Sigmoid colon (tissue), 7 donors: ENCODE data around the gene DGLUCY. TPM values are rescaled to one million over a fixed set of nuclear protein-coding genes. Genes with fewer than 3 reads are reported as not detected.

Experiments used
- DNase-seq: peaks from one replicate; pipeline ENCODE4 v3.0.0-alpha.2; 2019
- H3K27ac ChIP-seq, 4 donors: fragments of 200-600 bp; sonication (generic); one replicate each; pipeline ENCODE4 v1.5.1; 2016 to 2019; ENCODE audit warnings: mild to moderate bottlenecking in 1 of 4
- H3K27me3 ChIP-seq, 3 donors: fragments of 200-600 bp; sonication (generic); one replicate each; pipeline ENCODE4 v1.5.1; 2019; ENCODE audit warnings: mild to moderate bottlenecking in 1 of 3
- H3K36me3 ChIP-seq, 4 donors: fragments of 200-600 bp; sonication (generic); one replicate each; pipeline ENCODE4 v1.5.1; 2016 to 2019
- H3K4me1 ChIP-seq, 4 donors: fragments of 200-600 bp; sonication (generic); one replicate each; pipeline ENCODE4 v1.5.1; 2017 to 2019
- H3K4me3 ChIP-seq, 4 donors: fragments of 200-600 bp; sonication (generic); one replicate each; pipeline ENCODE4 v1.5.1; 2017 to 2019; ENCODE audit warnings: mild to moderate bottlenecking in 2 of 4, moderate library complexity in 1 of 4
- H3K9me3 ChIP-seq, 4 donors: fragments of 200-600 bp in 3 of 4; sonication (generic) in 3 of 4; one replicate each; pipeline versions ENCODE4 v1.5.1 to v1.6.1; 2013 to 2019
- CTCF ChIP-seq, 4 experiments: fragments of 450-650 bp in 3 of 4; fragments of 200-600 bp in 1 of 4; IDR thresholded peaks; one replicate each; pipeline ENCODE4 v1.5.1; 2016 to 2019; ENCODE audit warnings: antibody characterized with exemption in 4 of 4, mild to moderate bottlenecking in 3 of 4, moderate library complexity in 2 of 4
- EP300 ChIP-seq, 4 donors: sonication (generic); formaldehyde crosslinking; IDR thresholded peaks; one replicate each; pipeline ENCODE4 v1.6.1; 2017; ENCODE audit warnings: antibody characterized with exemption in 4 of 4
- POLR2A ChIP-seq, 2 donors: fragments of 450-650 bp; IDR thresholded peaks; one replicate each; pipeline ENCODE4 v1.6.1; 2016; ENCODE audit warnings: antibody characterized with exemption in 2 of 2, mild to moderate bottlenecking in 2 of 2, moderate library complexity in 2 of 2
- POLR2AphosphoS5 ChIP-seq, 4 donors: sonication (generic); formaldehyde crosslinking; IDR thresholded peaks; one replicate each; pipeline ENCODE4 v1.6.1; 2017; ENCODE audit warnings: antibody characterized with exemption in 4 of 4
- WGBS, 2 donors: extraction: QIAGEN DNeasy Blood & Tissue Kit; methylation state at CpG; one replicate each; pipeline ENCODE4 v1.1.7; 2013; 5-methylcytosine and 5-hydroxymethylcytosine counted together
- intact Hi-C: fragments of 100-400 bp; cut with DNase I; formaldehyde crosslinking; loops from one replicate; pipeline ENCODE4 v1.15.1; 2023
- polyA plus RNA-seq, 3 donors: library from polyadenylated mRNA; stranded (reverse); fragments of 200-250 nt; gene quantifications; one replicate each; pipeline ENCODE4 v1.2.3, GENCODE V29; 2013
- total RNA-seq, 4 donors: library from RNA; depleted of rRNA; stranded (reverse); fragments of >200 nt; gene quantifications; one replicate each; pipeline ENCODE4 v1.1.0, GENCODE V29; 2016
- donor health status: healthy with polysubstance abuse.
- donor health status: Bipolar disorder and iron deficiency.
- donor health status: healthy.

The DGLUCY gene
- total and polyA plus RNA-seq, 7 donors: 14.4 to 99.4 (median 49.8) TPM

DNA sequence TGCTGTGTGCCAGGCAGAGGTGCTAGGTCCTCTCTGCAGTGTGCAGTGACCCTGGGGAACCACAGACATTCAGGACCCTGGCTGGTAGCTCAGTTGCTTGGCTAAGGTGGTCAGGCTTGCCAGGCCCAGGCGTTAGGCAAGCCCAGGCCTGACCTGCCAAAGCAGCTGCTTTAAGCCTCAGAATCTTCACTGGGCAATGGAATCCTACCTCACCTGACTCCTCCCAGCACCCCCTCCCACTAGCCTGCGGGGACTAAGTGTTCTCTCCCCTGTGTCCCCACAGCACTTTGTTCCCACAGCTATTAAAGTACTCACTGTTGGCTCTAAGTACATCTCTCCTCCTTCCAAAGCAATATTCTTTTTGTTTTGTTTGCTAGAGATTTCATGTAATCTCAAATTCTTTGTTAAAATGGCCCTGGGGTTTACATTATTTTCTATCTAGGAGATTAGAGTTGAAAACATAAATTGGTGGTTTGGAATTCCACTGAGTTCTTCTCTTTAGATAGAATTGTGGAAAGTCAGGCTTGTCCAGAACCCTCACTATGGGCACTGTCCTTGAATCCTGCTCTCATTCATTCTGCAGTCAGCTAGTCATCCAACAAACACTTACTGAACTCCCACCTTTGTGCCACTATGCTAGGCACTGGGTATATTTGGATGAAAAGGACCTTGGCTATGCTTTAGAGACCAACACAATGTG, 44.4 kb downstream of the DGLUCY start:
- H3K27ac ChIP-seq: peak overlapping the region in 1 of 4 donors; percentile 57
- H3K4me1 ChIP-seq: peaks cover 0 to 35% (median 25%) of the 10 kb centered on the region in 4 donors
- H3K4me3 ChIP-seq: no peak overlapping the region
- TF ChIP-seq POLR2AphosphoS5 (IDR thresholded peaks at IDR 0.05) (no peak), POLR2A (IDR thresholded peaks at IDR 0.05) (no peak), EP300 (IDR thresholded peaks at IDR 0.05) (no peak), CTCF (IDR thresholded peaks at IDR 0.05) (no peak)
- DNase-seq: no peak
- no peaks in the 10 kb centered on the region for H3K9me3 ChIP-seq
- intact Hi-C loops: no loop called here
- no peaks in the 10 kb centered on the region for H3K27me3 ChIP-seq
- peaks cover 22 to 58% (median 35%) of the 10 kb centered on the region in 4 donors for H3K36me3 ChIP-seq
- 32 to 81% methylated on average over 2 of the region's 2 CpGs for WGBS, 2 donors

DNA sequence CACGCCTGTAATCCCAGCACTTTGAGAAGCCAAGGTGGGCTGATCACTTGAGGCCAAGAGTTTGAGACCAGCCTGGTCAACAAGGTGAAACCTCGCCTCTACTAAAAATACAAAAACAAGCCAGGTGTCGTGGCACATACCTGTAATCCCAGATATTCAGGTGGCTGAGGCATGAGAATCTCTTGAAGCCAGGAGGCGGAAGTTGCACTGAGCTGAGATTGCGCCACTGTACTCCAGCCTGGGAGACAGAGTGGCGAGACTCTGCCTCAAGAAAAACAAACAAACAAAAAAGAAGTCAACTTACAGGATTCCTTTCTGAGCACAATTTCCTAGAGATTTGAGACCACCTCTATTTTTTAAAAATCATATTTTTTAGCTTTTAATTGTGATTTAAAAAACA, 45.3 kb downstream of the DGLUCY start:
- H3K27ac ChIP-seq: no peak overlapping the region
- peaks cover 22 to 67% (median 39%) of the 10 kb centered on the region in 4 donors for H3K36me3 ChIP-seq
- no peak overlapping the region for H3K4me3 ChIP-seq
- no peaks in the 10 kb centered on the region for H3K9me3 ChIP-seq
- no peaks in the 10 kb centered on the region for H3K27me3 ChIP-seq
- intact Hi-C loops: no loop called here
- peaks cover 0 to 35% (median 25%) of the 10 kb centered on the region in 4 donors for H3K4me1 ChIP-seq
- WGBS, 2 donors: 85 to 95% methylated on average over 6 of the region's 6 CpGs
- no peak for DNase-seq
- no peak for TF ChIP-seq POLR2AphosphoS5 (IDR thresholded peaks at IDR 0.05)
- no peak for TF ChIP-seq POLR2A (IDR thresholded peaks at IDR 0.05)
- no peak for TF ChIP-seq EP300 (IDR thresholded peaks at IDR 0.05)
- TF ChIP-seq CTCF (IDR thresholded peaks at IDR 0.05): no peak

DNA sequence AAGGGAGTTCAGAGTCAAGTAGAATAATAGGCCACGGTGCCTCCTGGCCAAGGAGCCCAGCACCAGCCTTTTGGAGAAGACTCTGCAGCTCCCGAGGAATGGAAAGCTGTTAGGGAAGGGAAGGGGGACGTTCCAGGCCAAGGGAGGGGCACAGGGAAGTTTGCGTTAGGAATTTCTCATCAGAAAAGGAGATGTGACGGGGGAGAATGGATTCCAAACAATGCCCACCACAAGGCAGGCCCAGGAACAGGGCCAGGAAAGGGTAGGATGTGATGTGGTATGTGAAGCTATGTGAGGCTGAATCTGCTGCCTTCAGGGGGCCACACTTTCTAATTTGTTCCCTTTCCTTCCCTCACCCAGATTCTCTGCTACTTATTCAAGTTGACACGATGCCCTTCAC, 46.0 kb downstream of the DGLUCY start:
- Histone ChIP-seq H3K27ac (no peak overlapping the region), H3K27me3 (no peaks in the 10 kb centered on the region), H3K9me3 (no peaks in the 10 kb centered on the region), H3K36me3 (peaks cover 22 to 75% (median 43%) of the 10 kb centered on the region in 4 donors), H3K4me3 (no peak overlapping the region), H3K4me1 (peaks cover 0 to 36% (median 19%) of the 10 kb centered on the region in 4 donors)
- WGBS, 2 donors: 83 to 90% methylated on average over 6 of the region's 6 CpGs
- intact Hi-C loops: no loop called here
- no peak for DNase-seq
- TF ChIP-seq EP300 (IDR thresholded peaks at IDR 0.05) (no peak), POLR2AphosphoS5 (IDR thresholded peaks at IDR 0.05) (no peak), POLR2A (IDR thresholded peaks at IDR 0.05) (no peak), CTCF (IDR thresholded peaks at IDR 0.05) (no peak)

DNA sequence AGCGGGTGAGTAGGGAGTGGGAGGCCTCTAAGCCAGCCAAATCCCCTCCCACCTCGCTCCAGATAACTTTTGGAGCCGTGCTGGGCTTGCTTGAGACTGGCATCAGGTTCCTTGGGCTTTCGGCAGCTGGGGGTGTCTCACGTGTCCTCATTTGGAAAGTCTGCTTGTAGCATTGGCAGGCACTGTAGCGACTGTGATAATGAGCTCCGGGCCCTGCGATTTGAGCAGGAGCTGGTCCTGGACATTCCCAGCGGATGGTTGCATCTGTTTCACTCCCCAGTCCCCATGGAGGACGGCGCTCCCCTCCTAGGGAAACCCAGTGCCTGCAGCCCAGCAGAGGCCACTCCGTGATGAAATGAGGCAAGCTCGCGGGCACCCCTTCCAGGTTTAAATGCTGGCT, 49.4 kb downstream of the DGLUCY start:
- H3K4me3 ChIP-seq: no peak overlapping the region
- no peak for TF ChIP-seq CTCF (IDR thresholded peaks at IDR 0.05)
- TF ChIP-seq POLR2A (IDR thresholded peaks at IDR 0.05): no peak
- 86 to 95% methylated on average over 14 of the region's 14 CpGs for WGBS, 2 donors
- no peak for DNase-seq
- peaks cover 0 to 9% (median 0%) of the 10 kb centered on the region in 4 donors for H3K4me1 ChIP-seq
- intact Hi-C loops: no loop called here
- no peaks in the 10 kb centered on the region for H3K9me3 ChIP-seq
- H3K27ac ChIP-seq: no peak overlapping the region
- peaks cover 26 to 100% (median 55%) of the 10 kb centered on the region in 4 donors for H3K36me3 ChIP-seq
- no peaks in the 10 kb centered on the region for H3K27me3 ChIP-seq
